ENCODE measurements around the gene RFXAP. TPM values are rescaled to one million over a fixed set of nuclear protein-coding genes. Genes with fewer than 3 reads are reported as not detected.

The RFXAP gene
- total and polyA plus RNA-seq, 2 donors (not counting 3 experiments of a cell fraction or from before 2014, with no cell fraction given), result 3.0 to 7.2 TPM

GRCh38 chr13:36848199-36848982 lies 29.4 kb downstream of the RFXAP start:
- H3K9me3 ChIP-seq (replicated peaks; ENCODE audit: control insufficient read depth, insufficient read depth, low read length), result no peaks in the 10 kb centered on the region
- H2AFZ ChIP-seq (ENCODE audit: low read depth, low read length), result peak overlapping the region; percentile 10
- peaks cover 0 to 3% of the 10 kb centered on the region in 2 experiments for H3K36me3 ChIP-seq (ENCODE audit: control insufficient read depth in 2 of 2, extremely low read depth in 1 of 2, insufficient read depth in 2 of 2, low read length in 2 of 2)
- no peak overlapping the region for H3K9ac ChIP-seq (replicated peaks; ENCODE audit: extremely low read depth, insufficient read depth, low read length)
- DNase-seq (ENCODE audit: low read depth, low spot score) (peak; percentile 22), FAIRE-seq (no peak)
- dilution Hi-C loops (cut with MboI; ENCODE audit: extremely low pct_ligation_motif_present, low sequenced_read_pairs), result no loop called here
- ChIA-PET POLR2A (no interaction called here), CTCF (interaction anchor here (0.6 to 5.0 kb wide), 15 partner anchors 10 to 395 kb away, joined by 3 to 76 read pairs (median 4); no protein-coding TSS in a partner anchor)
- no peak for TF ChIP-seq POLR2AphosphoS5 (IDR thresholded peaks at IDR 0.05; ENCODE audit: insufficient read depth, low read depth, low read length)
- no peak for TF ChIP-seq FOS (IDR thresholded peaks at IDR 0.05; ENCODE audit: borderline replicate concordance, insufficient read depth, low read length)
- TF ChIP-seq EZH2 (IDR thresholded peaks at IDR 0.05; ENCODE audit: borderline replicate concordance, low read depth, low read length, severe bottlenecking), result no peak
- TF ChIP-seq CTCF (IDR thresholded peaks at IDR 0.05; ENCODE audit: extremely low read depth in 1 of 2, insufficient read depth in 1 of 2, low read depth in 1 of 2, low read length in 2 of 2), result peak in 1 of 2 donors; percentile 11
- no peak for TF ChIP-seq POLR2A (IDR thresholded peaks at IDR 0.05; ENCODE audit: low read depth, low read length)
- TF ChIP-seq MYC (IDR thresholded peaks at IDR 0.05; ENCODE audit: low read depth, low read length), result no peak
- H3K27me3 ChIP-seq (ENCODE audit: control insufficient read depth in 2 of 2, insufficient read depth in 2 of 2, low read length in 2 of 2), result no peaks in the 10 kb centered on the region
- no peak overlapping the region for H3K27ac ChIP-seq (ENCODE audit: insufficient read depth, low read depth, low read length)
- intact Hi-C loops (cut with micrococcal nuclease), result no loop called here
- H3K4me3 ChIP-seq (replicated peaks in 1 of 3; ENCODE audit: insufficient read depth in 1 of 3, low read depth in 1 of 3, low read length in 3 of 3), result no peak overlapping the region
- no peaks in the 10 kb centered on the region for H3K9me1 ChIP-seq (replicated peaks; ENCODE audit: control insufficient read depth, extremely low read depth, insufficient read depth, low read length)
- H3K79me2 ChIP-seq (ENCODE audit: control insufficient read depth, insufficient read depth, low read length), result no peaks in the 10 kb centered on the region
- peaks cover 5% of the 10 kb centered on the region for H3K4me1 ChIP-seq (ENCODE audit: control insufficient read depth, extremely low read depth, insufficient read depth, low read length)
- H4K20me1 ChIP-seq (replicated peaks; ENCODE audit: control insufficient read depth, extremely low read depth, insufficient read depth, low read length), result no peaks in the 10 kb centered on the region
- no peak overlapping the region for H3K4me2 ChIP-seq (ENCODE audit: insufficient read depth, low read length)
- no TSS peak for BruUV-seq (replicated peaks)
